Cardiac fibroblast (primary cell): ENCODE results near the gene MEF2B.

Experiments used
- DNase-seq, 2 donors: peaks; one replicate each; pipeline versions ENCODE4 v3.0.0 to v3.0.0-alpha.2; 2010; ENCODE audit warnings: low read depth in 2 of 2
- H3K4me3 ChIP-seq, 2 donors: replicated peaks in 1 of 2; 1 replicate in 1 of 2; 2 replicates in 1 of 2; pipeline ENCODE4 v1.5.1; 2011; ENCODE audit warnings: low read depth in 2 of 2, low read length in 2 of 2, mild to moderate bottlenecking in 2 of 2, moderate library complexity in 1 of 2
- CTCF ChIP-seq: IDR thresholded peaks from one replicate; pipeline ENCODE4 v1.5.1; 2011; ENCODE audit warnings: low read depth, mild to moderate bottlenecking, low read length, inconsistent platforms

MEF2B gene

GRCh38 chr19:19192910-19193423 lies 22.9 kb upstream of the MEF2B start:
- DNase-seq, result peak in 1 of 2 donors; percentile 7
- peak overlapping the region; percentile 83 for H3K4me3 ChIP-seq
- TF ChIP-seq CTCF, result no peak

DNA sequence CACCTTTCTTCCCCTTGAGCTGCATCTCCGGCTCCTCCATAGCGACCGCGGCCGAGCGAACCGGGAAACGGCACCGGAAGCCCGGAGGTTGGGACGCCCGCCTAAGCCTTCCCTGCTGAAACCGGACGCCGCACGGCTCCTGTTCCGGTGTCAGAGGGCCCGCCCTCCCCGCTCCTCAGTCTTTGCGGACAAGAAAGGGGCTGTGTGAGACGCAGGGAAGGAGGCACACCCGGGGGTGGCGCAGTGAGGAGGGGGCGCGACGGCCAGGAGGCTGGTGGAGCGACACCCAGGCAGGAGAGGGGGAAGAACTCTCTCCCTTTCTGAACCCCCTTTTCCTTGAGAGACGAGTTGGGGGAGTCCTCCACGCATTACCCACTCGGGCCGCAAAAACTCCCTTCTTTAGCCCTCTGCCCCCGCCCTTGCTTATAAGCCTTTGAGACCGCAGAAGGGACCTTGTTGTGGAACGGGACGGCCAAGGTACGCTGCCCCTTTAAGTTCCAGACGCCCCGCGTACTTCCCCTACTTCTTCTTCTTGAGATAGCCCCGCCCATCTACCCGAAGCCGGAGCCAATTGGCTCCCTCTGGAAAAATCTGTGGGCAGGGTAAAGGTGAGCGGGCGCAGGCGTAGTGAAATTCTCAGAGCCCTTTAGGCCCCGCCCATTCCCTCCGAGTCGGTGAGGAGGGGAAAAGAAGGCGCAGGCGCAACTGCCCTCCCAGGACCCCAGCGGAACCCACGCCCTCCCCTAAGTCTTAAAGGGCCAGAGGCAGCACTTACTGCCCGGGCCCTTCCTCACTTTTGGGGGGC lies 22.2 kb upstream of the MEF2B start, which contains the start of the genes BORCS8 and RFXANK:
BORCS8 (minus strand) TSS at position 75 of the 805 bp plus-strand sequence; CDS start at position 40, 35 bp downstream.
RFXANK (plus strand) TSS at position 181 of the 805 bp plus-strand sequence. CDS start 1,689 bp downstream, outside the sequence.
- H3K4me3 ChIP-seq, result peak within 1 kb of the TSS; percentile 83 to 98
- peak; percentile 99 for DNase-seq
- no peak for TF ChIP-seq CTCF

GRCh38 chr19:19191768-19192077 lies 21.7 kb upstream of the MEF2B start:
- TF ChIP-seq CTCF, result no peak
- peak overlapping the region; percentile 83 to 98 for H3K4me3 ChIP-seq
- no peak for DNase-seq

DNA sequence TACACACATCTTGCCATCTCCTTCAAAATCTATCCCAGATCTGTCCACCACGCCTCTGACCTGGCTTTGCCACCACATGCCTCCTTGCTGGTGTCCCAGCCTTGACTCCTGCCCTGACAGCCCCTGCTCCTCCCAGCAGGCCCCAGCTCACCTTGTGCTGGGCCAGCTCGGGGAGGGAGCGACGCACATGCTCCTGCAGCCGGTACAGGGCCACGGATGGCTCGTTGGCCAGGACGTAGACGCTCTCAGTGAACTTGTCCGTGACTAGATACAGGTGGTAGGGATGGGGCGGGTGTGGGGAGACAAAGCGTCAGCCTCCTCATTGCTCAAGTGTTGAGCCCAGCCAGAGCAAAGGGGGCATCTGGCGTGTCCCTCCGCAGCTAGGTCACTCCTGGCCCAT lies 16.7 kb upstream of the MEF2B start:
- no peak for DNase-seq
- no peak overlapping the region for H3K4me3 ChIP-seq
- no peak for TF ChIP-seq CTCF

GRCh38 chr19:19185853-19186740 lies 16.0 kb upstream of the MEF2B start:
- peak; percentile 75 for TF ChIP-seq CTCF
- peak; percentile 51 to 59 for DNase-seq
- H3K4me3 ChIP-seq, result no peak overlapping the region

DNA sequence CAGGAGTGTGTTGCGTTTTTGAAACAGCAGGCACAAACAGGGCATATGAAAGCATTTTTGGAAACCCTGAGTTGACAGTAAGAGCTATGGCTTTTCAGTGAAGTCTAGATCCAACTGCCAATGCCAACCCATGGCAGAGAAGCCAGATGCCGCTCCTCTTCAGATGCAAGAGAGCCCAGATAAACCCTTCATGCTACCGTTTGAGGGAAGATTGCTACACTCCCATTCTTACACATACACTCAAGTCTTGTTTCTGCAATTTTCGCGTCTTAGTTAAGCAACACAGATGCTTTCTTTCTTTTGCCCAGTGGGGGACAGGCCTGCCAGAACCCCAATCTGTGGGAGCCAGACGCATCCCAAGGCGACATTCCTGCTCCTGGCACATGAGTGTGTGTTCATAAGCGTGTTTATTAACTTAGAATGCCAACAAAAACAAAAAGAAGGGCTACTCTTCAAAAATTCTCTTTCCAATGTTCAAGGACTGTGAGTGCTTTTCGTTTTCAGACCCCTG lies 11.5 kb upstream of the MEF2B start:
- no peak for TF ChIP-seq CTCF
- H3K4me3 ChIP-seq, result no peak overlapping the region
- no peak for DNase-seq
